Limb (tissue), 2 donors: ENCODE data around the gene GSG1L.

ENCODE experiments used
- DNase-seq, 2 donors: peaks; one replicate each; pipeline ENCODE4 v3.0.0-alpha.2; 2016; ENCODE audit errors: extremely low spot score in 2 of 2

Gene GSG1L

GRCh38 chr16:28064706-28065249 lies 1.3 kb upstream of the GSG1L start:
- no peak for DNase-seq

GRCh38 chr16:28064150-28064549 lies 636 bp upstream of the GSG1L start:
- DNase-seq = no peak

- DNase-seq = peak in 1 of 2 donors; percentile 60
These were observed 530 bp downstream of the GSG1L start for GRCh38 chr16:28062847-28063521.

GRCh38 chr16:28062261-28062846 lies 1.2 kb downstream of the GSG1L start:
- no peak for DNase-seq

- DNase-seq = no peak
These were observed 2.0 kb downstream of the GSG1L start for GRCh38 chr16:28061352-28062101.

GRCh38 chr16:28059841-28060575 lies 3.5 kb downstream of the GSG1L start:
- DNase-seq = no peak

- DNase-seq = no peak
These were observed 4.5 kb downstream of the GSG1L start for GRCh38 chr16:28058839-28059589.

- DNase-seq = no peak
These were observed 5.6 kb downstream of the GSG1L start for GRCh38 chr16:28057949-28058348.

GRCh38 chr16:28053461-28053860 lies 10.1 kb downstream of the GSG1L start:
- no peak for DNase-seq

- no peak for DNase-seq
These were observed 11.0 kb downstream of the GSG1L start for GRCh38 chr16:28052274-28053128.

GRCh38 chr16:28051486-28051885 lies 12.0 kb downstream of the GSG1L start:
- no peak for DNase-seq

GRCh38 chr16:28042811-28043210 lies 20.7 kb downstream of the GSG1L start:
- no peak for DNase-seq

- DNase-seq = no peak
These were observed 21.9 kb downstream of the GSG1L start for GRCh38 chr16:28041615-28042014.

- DNase-seq = no peak
These were observed 23.5 kb downstream of the GSG1L start for GRCh38 chr16:28040039-28040438.

GRCh38 chr16:28039493-28039892 lies 24.0 kb downstream of the GSG1L start:
- DNase-seq = no peak

- DNase-seq = no peak
These were observed 25.1 kb downstream of the GSG1L start for GRCh38 chr16:28038409-28038808.

- no peak for DNase-seq
These were observed 27.6 kb downstream of the GSG1L start for GRCh38 chr16:28035866-28036393.

GRCh38 chr16:28033870-28034269 lies 29.6 kb downstream of the GSG1L start:
- DNase-seq = no peak

GRCh38 chr16:28029387-28030002 lies 34.0 kb downstream of the GSG1L start:
- no peak for DNase-seq
